Measurements from ENCODE around the gene SELENOK. TPM values are rescaled to one million over a fixed set of nuclear protein-coding genes. Genes with fewer than 3 reads are reported as not detected.

SELENOK gene
- total and polyA plus RNA-seq, 2 of the 13 experiments (the other 11 are each of a cell fraction or from before 2014, with no cell fraction given), result 67.0 to 81.0 TPM

DNA sequence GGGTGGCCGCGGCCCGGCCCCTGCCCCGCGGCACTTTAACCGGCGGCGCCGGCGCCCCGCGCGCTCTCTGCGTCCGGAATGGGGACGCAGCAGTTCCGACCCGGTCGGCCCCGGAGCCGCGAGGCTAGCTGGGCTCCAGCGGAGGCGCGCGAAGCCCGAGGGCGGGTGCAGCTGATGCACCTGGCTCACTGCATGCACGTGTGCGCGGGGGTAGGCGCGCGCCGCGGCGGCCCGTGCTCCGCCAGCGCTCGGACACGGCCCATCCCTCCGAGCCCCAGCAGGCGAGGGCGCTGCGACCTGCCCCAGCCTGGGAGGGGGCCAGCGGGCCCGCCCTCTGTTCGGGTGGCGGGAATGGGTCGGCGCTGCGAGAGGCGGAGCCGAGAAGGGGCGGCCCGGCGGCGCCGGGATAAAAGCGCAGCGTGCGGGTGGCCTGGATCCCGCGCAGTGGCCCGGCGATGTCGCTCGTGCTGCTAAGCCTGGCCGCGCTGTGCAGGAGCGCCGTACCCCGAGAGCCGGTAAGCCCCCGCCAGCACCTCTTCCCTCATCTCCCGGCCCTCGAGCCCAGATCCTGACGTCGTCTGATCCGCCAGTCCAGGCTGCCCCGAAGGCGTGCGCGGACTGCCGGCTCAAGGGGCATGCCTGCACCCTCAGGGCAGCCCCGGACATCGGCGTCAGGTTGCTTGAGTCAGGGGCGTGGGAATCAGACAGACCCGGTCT lies 45.4 kb downstream of the SELENOK start, which contains the start of the genes CHDH and IL17RB (continued):
- peak; percentile 70; the same call in 1 of the 2 replicates for TF ChIP-seq MED13 (CRISPR knock-in tag; IDR thresholded peaks at IDR 0.05)
- no peak for TF ChIP-seq DNMT3B (CRISPR knock-in tag; conservative IDR thresholded peaks at IDR 0.05)
- no peak for TF ChIP-seq GPBP1L1 (CRISPR knock-in tag; IDR thresholded peaks at IDR 0.05)
- no peak for TF ChIP-seq FLYWCH1 (CRISPR knock-in tag; IDR thresholded peaks at IDR 0.05)
- TF ChIP-seq CTCF (CRISPR knock-in tag; IDR thresholded peaks at IDR 0.05), result peak; percentile 63
- TF ChIP-seq ZBTB33 (CRISPR knock-in tag; IDR thresholded peaks at IDR 0.05), result no peak
- TF ChIP-seq JUN (CRISPR knock-in tag; IDR thresholded peaks at IDR 0.05), result peak; percentile 60; the same call in 1 of the 2 replicates
- TF ChIP-seq, protein P1, sequence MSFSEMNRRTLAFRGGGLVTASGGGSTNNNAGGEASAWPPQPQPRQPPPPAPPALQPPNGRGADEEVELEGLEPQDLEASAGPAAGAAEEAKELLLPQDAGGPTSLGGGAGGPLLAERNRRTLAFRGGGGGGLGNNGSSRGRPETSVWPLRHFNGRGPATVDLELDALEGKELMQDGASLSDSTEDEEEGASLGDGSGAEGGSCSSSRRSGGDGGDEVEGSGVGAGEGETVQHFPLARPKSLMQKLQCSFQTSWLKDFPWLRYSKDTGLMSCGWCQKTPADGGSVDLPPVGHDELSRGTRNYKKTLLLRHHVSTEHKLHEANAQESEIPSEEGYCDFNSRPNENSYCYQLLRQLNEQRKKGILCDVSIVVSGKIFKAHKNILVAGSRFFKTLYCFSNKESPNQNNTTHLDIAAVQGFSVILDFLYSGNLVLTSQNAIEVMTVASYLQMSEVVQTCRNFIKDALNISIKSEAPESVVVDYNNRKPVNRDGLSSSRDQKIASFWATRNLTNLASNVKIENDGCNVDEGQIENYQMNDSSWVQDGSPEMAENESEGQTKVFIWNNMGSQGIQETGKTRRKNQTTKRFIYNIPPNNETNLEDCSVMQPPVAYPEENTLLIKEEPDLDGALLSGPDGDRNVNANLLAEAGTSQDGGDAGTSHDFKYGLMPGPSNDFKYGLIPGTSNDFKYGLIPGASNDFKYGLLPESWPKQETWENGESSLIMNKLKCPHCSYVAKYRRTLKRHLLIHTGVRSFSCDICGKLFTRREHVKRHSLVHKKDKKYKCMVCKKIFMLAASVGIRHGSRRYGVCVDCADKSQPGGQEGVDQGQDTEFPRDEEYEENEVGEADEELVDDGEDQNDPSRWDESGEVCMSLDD (CRISPR knock-in tag; IDR thresholded peaks at IDR 0.05; ENCODE audit: borderline replicate concordance), result no peak; the same call in 1 of the 2 replicates
- TF ChIP-seq, protein P2, sequence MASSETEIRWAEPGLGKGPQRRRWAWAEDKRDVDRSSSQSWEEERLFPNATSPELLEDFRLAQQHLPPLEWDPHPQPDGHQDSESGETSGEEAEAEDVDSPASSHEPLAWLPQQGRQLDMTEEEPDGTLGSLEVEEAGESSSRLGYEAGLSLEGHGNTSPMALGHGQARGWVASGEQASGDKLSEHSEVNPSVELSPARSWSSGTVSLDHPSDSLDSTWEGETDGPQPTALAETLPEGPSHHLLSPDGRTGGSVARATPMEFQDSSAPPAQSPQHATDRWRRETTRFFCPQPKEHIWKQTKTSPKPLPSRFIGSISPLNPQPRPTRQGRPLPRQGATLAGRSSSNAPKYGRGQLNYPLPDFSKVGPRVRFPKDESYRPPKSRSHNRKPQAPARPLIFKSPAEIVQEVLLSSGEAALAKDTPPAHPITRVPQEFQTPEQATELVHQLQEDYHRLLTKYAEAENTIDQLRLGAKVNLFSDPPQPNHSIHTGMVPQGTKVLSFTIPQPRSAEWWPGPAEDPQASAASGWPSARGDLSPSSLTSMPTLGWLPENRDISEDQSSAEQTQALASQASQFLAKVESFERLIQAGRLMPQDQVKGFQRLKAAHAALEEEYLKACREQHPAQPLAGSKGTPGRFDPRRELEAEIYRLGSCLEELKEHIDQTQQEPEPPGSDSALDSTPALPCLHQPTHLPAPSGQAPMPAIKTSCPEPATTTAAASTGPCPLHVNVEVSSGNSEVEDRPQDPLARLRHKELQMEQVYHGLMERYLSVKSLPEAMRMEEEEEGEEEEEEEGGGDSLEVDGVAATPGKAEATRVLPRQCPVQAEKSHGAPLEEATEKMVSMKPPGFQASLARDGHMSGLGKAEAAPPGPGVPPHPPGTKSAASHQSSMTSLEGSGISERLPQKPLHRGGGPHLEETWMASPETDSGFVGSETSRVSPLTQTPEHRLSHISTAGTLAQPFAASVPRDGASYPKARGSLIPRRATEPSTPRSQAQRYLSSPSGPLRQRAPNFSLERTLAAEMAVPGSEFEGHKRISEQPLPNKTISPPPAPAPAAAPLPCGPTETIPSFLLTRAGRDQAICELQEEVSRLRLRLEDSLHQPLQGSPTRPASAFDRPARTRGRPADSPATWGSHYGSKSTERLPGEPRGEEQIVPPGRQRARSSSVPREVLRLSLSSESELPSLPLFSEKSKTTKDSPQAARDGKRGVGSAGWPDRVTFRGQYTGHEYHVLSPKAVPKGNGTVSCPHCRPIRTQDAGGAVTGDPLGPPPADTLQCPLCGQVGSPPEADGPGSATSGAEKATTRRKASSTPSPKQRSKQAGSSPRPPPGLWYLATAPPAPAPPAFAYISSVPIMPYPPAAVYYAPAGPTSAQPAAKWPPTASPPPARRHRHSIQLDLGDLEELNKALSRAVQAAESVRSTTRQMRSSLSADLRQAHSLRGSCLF (CRISPR knock-in tag; IDR thresholded peaks at IDR 0.05; ENCODE audit: borderline replicate concordance), result peak; percentile 49; the same call in 1 of the 2 replicates
- peak; percentile 57; the same call in 1 of the 2 replicates for TF ChIP-seq ZNF317 (CRISPR knock-in tag; IDR thresholded peaks at IDR 0.05)
- TF ChIP-seq HNRNPUL1 (IDR thresholded peaks at IDR 0.05; ENCODE audit: low read depth, low read length), result no peak
- TF ChIP-seq JUNB (CRISPR knock-in tag; IDR thresholded peaks at IDR 0.05; ENCODE audit: borderline replicate concordance), result no peak
